ENCODE measurements around the gene NAA80. TPM values are rescaled to one million over a fixed set of nuclear protein-coding genes. Genes with fewer than 3 reads are reported as not detected.
"Not testable (repeated sequence)": the region's sequence is repeated elsewhere in the genome, so short reads cannot be mapped to it uniquely, and the experiment has no call there.

The NAA80 gene
- total RNA-seq, 3 donors from 2014 or later (not counting 1 experiment from before 2014, with no cell fraction given): 22.2 to 30.3 (median 29.6) TPM

DNA sequence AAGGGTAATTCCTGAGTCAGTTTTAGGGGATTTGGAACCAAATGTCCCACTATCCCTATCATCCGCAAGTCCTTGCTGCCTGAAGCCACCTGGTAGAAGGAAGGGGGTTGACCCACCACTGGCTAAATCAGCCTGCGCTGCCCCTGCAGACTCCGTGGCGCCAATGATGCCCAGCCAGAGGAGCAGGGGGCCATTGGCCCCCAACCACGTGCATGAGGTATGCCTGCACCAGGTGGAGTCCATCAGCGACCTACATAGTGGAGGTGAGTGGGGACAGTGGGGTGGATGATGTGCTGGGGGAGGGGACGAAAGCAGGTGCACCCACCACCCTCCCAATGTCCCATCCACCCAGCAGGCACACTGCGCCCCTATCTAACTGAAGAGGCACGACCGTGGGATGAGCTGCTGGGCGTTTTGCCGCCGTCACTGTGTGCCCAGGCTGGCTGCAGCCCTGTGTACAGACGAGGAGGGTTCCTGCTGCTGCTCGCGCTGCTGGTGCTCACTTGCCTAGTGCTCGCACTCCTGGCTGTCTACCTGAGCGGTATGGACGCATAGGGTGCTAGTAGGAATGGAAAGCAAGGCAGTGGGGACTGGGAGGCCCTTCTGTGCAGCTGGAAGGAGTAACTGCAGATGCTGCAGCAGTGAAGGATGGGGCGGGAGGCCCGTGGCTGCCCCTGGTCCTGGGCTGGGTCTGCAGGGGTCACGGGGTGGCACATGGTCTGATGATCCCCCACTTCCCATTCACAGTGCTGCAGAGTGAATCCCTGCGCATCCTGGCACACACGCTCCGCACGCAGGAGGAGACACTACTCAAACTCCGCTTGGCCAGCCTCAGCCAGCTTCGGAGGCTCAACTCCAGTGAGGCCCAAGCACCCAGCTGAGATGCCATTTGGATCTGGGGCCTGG, 12.6 kb downstream of the NAA80 start:
- H3K27ac Mint-ChIP-seq: no peak overlapping the region
- H3K36me3 ChIP-seq (ENCODE audit: control insufficient read depth, insufficient read depth, low read length): peaks cover 23% of the 10 kb centered on the region
- no peaks in the 10 kb centered on the region for H3K27me3 Mint-ChIP-seq (ENCODE audit: low read depth in 2 of 2)
- H3K4me1 ChIP-seq (ENCODE audit: control insufficient read depth, insufficient read depth, low read length): peaks cover 6% of the 10 kb centered on the region
- intact Hi-C loops (cut with micrococcal nuclease): no loop called here
- H3K27ac ChIP-seq (ENCODE audit: low read length): no peak overlapping the region
- no peaks in the 10 kb centered on the region for H3K27me3 ChIP-seq (ENCODE audit: control insufficient read depth, insufficient read depth, low read length)
- TF ChIP-seq, protein P1, sequence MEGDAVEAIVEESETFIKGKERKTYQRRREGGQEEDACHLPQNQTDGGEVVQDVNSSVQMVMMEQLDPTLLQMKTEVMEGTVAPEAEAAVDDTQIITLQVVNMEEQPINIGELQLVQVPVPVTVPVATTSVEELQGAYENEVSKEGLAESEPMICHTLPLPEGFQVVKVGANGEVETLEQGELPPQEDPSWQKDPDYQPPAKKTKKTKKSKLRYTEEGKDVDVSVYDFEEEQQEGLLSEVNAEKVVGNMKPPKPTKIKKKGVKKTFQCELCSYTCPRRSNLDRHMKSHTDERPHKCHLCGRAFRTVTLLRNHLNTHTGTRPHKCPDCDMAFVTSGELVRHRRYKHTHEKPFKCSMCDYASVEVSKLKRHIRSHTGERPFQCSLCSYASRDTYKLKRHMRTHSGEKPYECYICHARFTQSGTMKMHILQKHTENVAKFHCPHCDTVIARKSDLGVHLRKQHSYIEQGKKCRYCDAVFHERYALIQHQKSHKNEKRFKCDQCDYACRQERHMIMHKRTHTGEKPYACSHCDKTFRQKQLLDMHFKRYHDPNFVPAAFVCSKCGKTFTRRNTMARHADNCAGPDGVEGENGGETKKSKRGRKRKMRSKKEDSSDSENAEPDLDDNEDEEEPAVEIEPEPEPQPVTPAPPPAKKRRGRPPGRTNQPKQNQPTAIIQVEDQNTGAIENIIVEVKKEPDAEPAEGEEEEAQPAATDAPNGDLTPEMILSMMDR (IDR thresholded peaks at IDR 0.05): no peak
- 94% methylated on average over 27 of the region's 28 CpGs for WGBS (ENCODE audit: insufficient coverage)
- H3K4me3 Mint-ChIP-seq: no peak overlapping the region
- peaks cover 5 to 6% of the 10 kb centered on the region in 2 donors for H3K4me1 Mint-ChIP-seq
- H3K9me3 Mint-ChIP-seq: no peaks in the 10 kb centered on the region
- DNase-seq: no peak
- H3K4me3 ChIP-seq (ENCODE audit: low read length): no peak overlapping the region
- H3K9me3 ChIP-seq (ENCODE audit: control insufficient read depth, insufficient read depth, low read length): no peaks in the 10 kb centered on the region
- no peaks in the 10 kb centered on the region for H3K36me3 Mint-ChIP-seq
- ATAC-seq: no peak

DNA sequence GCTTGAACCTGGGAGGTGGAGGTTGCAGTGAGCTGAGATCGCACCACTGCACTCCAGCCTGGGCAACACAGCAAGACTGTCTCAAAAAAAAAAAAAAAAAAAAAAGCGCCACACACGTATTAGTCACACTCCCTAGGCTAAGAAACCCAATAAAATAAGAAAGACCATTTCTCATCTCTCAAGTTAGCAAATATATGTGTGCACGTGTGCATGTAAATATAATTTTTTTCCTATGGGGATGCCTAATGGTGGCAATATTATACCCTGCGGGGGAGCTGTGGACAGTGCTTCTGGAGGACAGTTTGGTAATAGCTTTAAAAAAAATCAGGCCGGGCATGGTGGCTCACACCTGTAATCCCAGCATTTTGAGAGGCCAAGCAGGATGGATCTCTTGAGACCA, 15.1 kb downstream of the NAA80 start:
- ATAC-seq; H3K27me3 Mint-ChIP-seq (ENCODE audit: low read depth in 2 of 2); H3K9me3 Mint-ChIP-seq; DNase-seq; H3K27me3 ChIP-seq (ENCODE audit: control insufficient read depth, insufficient read depth, low read length); H3K4me1 ChIP-seq (ENCODE audit: control insufficient read depth, insufficient read depth, low read length); H3K36me3 Mint-ChIP-seq; H3K9me3 ChIP-seq (ENCODE audit: control insufficient read depth, insufficient read depth, low read length); H3K27ac ChIP-seq (ENCODE audit: low read length); H3K4me3 Mint-ChIP-seq; H3K4me3 ChIP-seq (ENCODE audit: low read length); H3K4me1 Mint-ChIP-seq; H3K27ac Mint-ChIP-seq; intact Hi-C loops (cut with micrococcal nuclease): not testable (repeated sequence)
- 100% methylated on average over 4 of the region's 6 CpGs for WGBS (ENCODE audit: insufficient coverage)
- peaks cover 17% of the 10 kb centered on the region for H3K36me3 ChIP-seq (ENCODE audit: control insufficient read depth, insufficient read depth, low read length)

DNA sequence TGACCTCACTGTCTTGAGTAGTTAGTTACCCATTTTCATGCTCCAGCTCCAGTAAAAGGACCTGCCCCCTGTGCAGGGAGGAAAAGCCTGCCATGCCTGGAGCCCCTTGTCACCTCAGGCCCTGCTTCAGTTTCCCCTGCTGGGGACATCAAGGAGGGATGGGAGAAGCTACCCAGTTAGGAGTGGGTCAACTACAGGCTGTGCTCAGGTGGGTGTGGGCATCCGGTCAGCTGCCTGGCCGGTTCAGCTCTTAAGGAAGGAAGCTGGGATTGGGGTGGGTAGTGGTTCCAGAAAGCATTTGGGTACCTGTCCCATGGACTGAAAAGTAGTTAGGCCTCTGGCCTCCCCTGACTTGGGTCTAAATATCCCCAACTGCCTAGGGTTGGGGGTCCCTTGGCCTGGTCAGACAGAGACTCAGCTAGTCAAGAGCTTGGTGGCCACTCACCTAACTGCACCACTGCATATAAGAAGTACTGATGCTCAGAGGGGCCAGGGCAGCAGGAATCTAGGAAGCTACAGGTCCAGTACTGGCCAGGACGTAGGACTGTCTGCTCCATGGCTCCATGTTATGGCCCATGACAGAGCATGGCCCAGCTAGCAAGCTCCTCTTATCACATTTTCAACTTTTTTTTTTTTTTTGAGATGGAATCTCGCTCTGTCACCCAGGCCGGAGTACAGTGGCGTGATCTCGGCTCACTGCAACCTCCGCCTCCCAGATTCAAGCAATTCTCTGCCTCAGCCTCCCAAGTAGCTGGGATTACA, 19.8 kb downstream of the NAA80 start:
- H3K27me3 Mint-ChIP-seq (ENCODE audit: low read depth in 2 of 2): peaks cover 3 to 22% of the 10 kb centered on the region in 2 donors
- H3K36me3 Mint-ChIP-seq: no peaks in the 10 kb centered on the region
- Histone ChIP-seq H3K36me3 (ENCODE audit: control insufficient read depth, insufficient read depth, low read length) (no peaks in the 10 kb centered on the region), H3K9me3 (ENCODE audit: control insufficient read depth, insufficient read depth, low read length) (no peaks in the 10 kb centered on the region), H3K27me3 (ENCODE audit: control insufficient read depth, insufficient read depth, low read length) (peaks cover 24% of the 10 kb centered on the region), H3K27ac (ENCODE audit: low read length) (no peak overlapping the region), H3K4me1 (ENCODE audit: control insufficient read depth, insufficient read depth, low read length) (peaks cover 17% of the 10 kb centered on the region), H3K4me3 (ENCODE audit: low read length) (no peak overlapping the region)
- H3K9me3 Mint-ChIP-seq: no peaks in the 10 kb centered on the region
- H3K4me1 Mint-ChIP-seq: peaks cover 2 to 15% of the 10 kb centered on the region in 2 donors
- WGBS (ENCODE audit: insufficient coverage): 91% methylated on average over 7 of the region's 8 CpGs
- intact Hi-C loops (cut with micrococcal nuclease): no loop called here
- no peak overlapping the region for H3K27ac Mint-ChIP-seq
- ATAC-seq (no peak), DNase-seq (no peak)
- TF ChIP-seq, protein P1 (IDR thresholded peaks at IDR 0.05): no peak
- no peak overlapping the region for H3K4me3 Mint-ChIP-seq

DNA sequence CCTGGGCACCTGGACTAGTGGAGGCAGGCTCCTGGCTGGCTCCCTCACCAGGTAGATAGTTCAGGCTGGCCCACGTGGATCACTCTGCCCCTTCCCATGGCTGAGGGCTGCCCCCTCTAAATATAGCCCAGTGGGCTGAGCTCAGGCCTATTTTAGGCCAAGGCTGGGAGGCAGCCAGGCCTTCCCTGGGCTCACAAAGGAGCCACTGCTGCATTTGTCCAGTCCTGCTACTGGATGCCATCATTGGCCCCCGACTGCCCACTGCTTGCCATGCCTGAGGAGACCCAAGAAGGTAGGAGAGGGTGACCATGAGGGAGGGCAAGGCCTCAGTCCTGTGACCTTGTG, 20.4 kb downstream of the NAA80 start, which contains the start of gene LSMEM2:
Gene LSMEM2 (plus strand): TSS at position 208 of the 345 bp plus-strand sequence. CDS start 27 bp downstream, at position 235.
- peaks cover 29% of the 10 kb centered on the region for H3K27me3 ChIP-seq (ENCODE audit: control insufficient read depth, insufficient read depth, low read length)
- H3K4me3 ChIP-seq (ENCODE audit: low read length): no peak within 1 kb of the TSS
- H3K27ac ChIP-seq (ENCODE audit: low read length): no peak within 1 kb of the TSS
- no peak within 1 kb of the TSS for H3K4me3 Mint-ChIP-seq
- peaks cover 5 to 20% of the 10 kb centered on the region in 2 donors for H3K4me1 Mint-ChIP-seq
- H3K9me3 Mint-ChIP-seq: no peaks in the 10 kb centered on the region
- TF ChIP-seq, protein P1 (IDR thresholded peaks at IDR 0.05): no peak
- H3K9me3 ChIP-seq (ENCODE audit: control insufficient read depth, insufficient read depth, low read length): no peaks in the 10 kb centered on the region
- H3K4me1 ChIP-seq (ENCODE audit: control insufficient read depth, insufficient read depth, low read length): peaks cover 22% of the 10 kb centered on the region
- no peaks in the 10 kb centered on the region for H3K36me3 Mint-ChIP-seq
- peaks cover 7 to 26% of the 10 kb centered on the region in 2 donors for H3K27me3 Mint-ChIP-seq (ENCODE audit: low read depth in 2 of 2)
- H3K36me3 ChIP-seq (ENCODE audit: control insufficient read depth, insufficient read depth, low read length): no peaks in the 10 kb centered on the region
- 78% methylated on average over 2 of the region's 2 CpGs for WGBS (ENCODE audit: insufficient coverage)
- no peak within 1 kb of the TSS for H3K27ac Mint-ChIP-seq
- ATAC-seq: no peak
- intact Hi-C loops (cut with micrococcal nuclease): no loop called here
- DNase-seq: no peak

Data from natural killer cell (primary cell).